ENCODE results near the gene CDK2. TPM values are rescaled to one million over a fixed set of nuclear protein-coding genes. Genes with fewer than 3 reads are reported as not detected.
A peak's percentile ranks its signal among the peaks of the same experiment; 100 is the strongest.

CDK2 gene
- total RNA-seq, 1 donor from 2014 or later, result 28.4 TPM

GRCh38 chr12:55937981-55938380, 28.6 kb upstream of the CDK2 start:
- no peak for DNase-seq (ENCODE audit: extremely low read depth, low read depth, low spot score)

- DNase-seq (ENCODE audit: extremely low read depth, low read depth, low spot score), result no peak
These were observed 27.7 kb upstream of the CDK2 start for GRCh38 chr12:55938826-55939501.

GRCh38 chr12:55940065-55940732, 26.4 kb upstream of the CDK2 start:
- no peak for DNase-seq (ENCODE audit: extremely low read depth, low read depth, low spot score)

GRCh38 chr12:55942055-55942454, 24.6 kb upstream of the CDK2 start:
- no peak for DNase-seq (ENCODE audit: extremely low read depth, low read depth, low spot score)

- DNase-seq (ENCODE audit: extremely low read depth, low read depth, low spot score), result no peak
These were observed 24.0 kb upstream of the CDK2 start for GRCh38 chr12:55942577-55943136.

GRCh38 chr12:55946553-55946952, 20.1 kb upstream of the CDK2 start:
- no peak for DNase-seq (ENCODE audit: extremely low read depth, low read depth, low spot score)

- no peak for DNase-seq (ENCODE audit: extremely low read depth, low read depth, low spot score)
These were observed 11.3 kb upstream of the CDK2 start for GRCh38 chr12:55955344-55955743.

- no peak for DNase-seq (ENCODE audit: extremely low read depth, low read depth, low spot score)
These were observed 10.7 kb upstream of the CDK2 start for GRCh38 chr12:55955800-55956508.

- DNase-seq (ENCODE audit: extremely low read depth, low read depth, low spot score), result no peak
These were observed 9.3 kb upstream of the CDK2 start for GRCh38 chr12:55957106-55957859.

- DNase-seq (ENCODE audit: extremely low read depth, low read depth, low spot score), result no peak
These were observed 2.9 kb upstream of the CDK2 start for GRCh38 chr12:55963760-55964159.

GRCh38 chr12:55965240-55965639, 1.4 kb upstream of the CDK2 start:
- DNase-seq (ENCODE audit: extremely low read depth, low read depth, low spot score), result no peak

- no peak for DNase-seq (ENCODE audit: extremely low read depth, low read depth, low spot score)
These were observed 656 bp upstream of the CDK2 start, which contains the start of gene PMEL for GRCh38 chr12:55965941-55966407. Gene PMEL, minus strand, starts transcription at chr12:55966042. Its CDS starts 31 bp downstream, at chr12:55966011.

GRCh38 chr12:55969356-55969755, 2.7 kb downstream of the CDK2 start:
- DNase-seq (ENCODE audit: extremely low read depth, low read depth, low spot score), result no peak

GRCh38 chr12:55970775-55971174, 4.1 kb downstream of the CDK2 start:
- DNase-seq (ENCODE audit: extremely low read depth, low read depth, low spot score), result no peak

- DNase-seq (ENCODE audit: extremely low read depth, low read depth, low spot score), result no peak
These were observed 5.4 kb downstream of the CDK2 start for GRCh38 chr12:55972042-55972441.

GRCh38 chr12:55972456-55972855, 5.8 kb downstream of the CDK2 start:
- DNase-seq (ENCODE audit: extremely low read depth, low read depth, low spot score), result no peak

GRCh38 chr12:55972911-55973598, 6.4 kb downstream of the CDK2 start:
- no peak for DNase-seq (ENCODE audit: extremely low read depth, low read depth, low spot score)

GRCh38 chr12:55973599-55974307, 7.1 kb downstream of the CDK2 start, which contains the start of gene RAB5B:
Gene RAB5B, plus strand, starts transcription at chr12:55974078. Its CDS starts 12,883 bp downstream, at chr12:55986961.
- peak; percentile 99 for DNase-seq (ENCODE audit: extremely low read depth, low read depth, low spot score)

- no peak for DNase-seq (ENCODE audit: extremely low read depth, low read depth, low spot score)
These were observed 7.7 kb downstream of the CDK2 start for GRCh38 chr12:55974308-55974730.
